ENCODE measurements around the gene SUFU.
"Not testable (repeated sequence)": the region's sequence is repeated elsewhere in the genome, so short reads cannot be mapped to it uniquely, and the experiment has no call there.

SUFU gene

DNA sequence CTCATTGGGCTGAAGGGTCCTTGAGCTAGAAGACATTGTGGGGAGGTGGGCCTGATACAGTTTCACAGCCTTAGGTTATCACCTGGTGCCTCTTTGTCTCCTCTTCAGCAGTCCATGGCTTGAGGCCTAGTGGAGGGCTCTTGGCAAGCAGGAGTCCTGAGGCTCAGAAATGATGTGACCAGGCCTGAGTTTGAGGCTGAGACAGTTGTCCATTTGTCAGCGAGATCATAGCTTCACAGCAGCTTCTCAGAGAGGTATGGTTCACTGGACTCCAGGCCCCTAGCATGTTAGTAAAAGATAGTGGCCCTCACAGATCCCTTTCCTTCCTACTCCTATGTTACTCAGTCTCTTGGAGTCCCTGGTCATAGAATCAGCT is 19.1 kb downstream of the SUFU start:
- Mint-ChIP-seq H3K36me3 (ENCODE audit: low read depth) (peaks cover 45% of the 10 kb centered on the region), H3K27ac (peak overlapping the region in 1 of 3 experiments; percentile 22), H3K9me3 (no peaks in the 10 kb centered on the region), H3K27me3 (ENCODE audit: low read depth) (no peaks in the 10 kb centered on the region), H3K4me3 (no peak overlapping the region), H3K4me1 (peaks cover 46% of the 10 kb centered on the region)
- TF ChIP-seq, protein P1, sequence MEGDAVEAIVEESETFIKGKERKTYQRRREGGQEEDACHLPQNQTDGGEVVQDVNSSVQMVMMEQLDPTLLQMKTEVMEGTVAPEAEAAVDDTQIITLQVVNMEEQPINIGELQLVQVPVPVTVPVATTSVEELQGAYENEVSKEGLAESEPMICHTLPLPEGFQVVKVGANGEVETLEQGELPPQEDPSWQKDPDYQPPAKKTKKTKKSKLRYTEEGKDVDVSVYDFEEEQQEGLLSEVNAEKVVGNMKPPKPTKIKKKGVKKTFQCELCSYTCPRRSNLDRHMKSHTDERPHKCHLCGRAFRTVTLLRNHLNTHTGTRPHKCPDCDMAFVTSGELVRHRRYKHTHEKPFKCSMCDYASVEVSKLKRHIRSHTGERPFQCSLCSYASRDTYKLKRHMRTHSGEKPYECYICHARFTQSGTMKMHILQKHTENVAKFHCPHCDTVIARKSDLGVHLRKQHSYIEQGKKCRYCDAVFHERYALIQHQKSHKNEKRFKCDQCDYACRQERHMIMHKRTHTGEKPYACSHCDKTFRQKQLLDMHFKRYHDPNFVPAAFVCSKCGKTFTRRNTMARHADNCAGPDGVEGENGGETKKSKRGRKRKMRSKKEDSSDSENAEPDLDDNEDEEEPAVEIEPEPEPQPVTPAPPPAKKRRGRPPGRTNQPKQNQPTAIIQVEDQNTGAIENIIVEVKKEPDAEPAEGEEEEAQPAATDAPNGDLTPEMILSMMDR (IDR thresholded peaks at IDR 0.05; ENCODE audit: unreplicated experiment in 3 of 3), result no peak

DNA sequence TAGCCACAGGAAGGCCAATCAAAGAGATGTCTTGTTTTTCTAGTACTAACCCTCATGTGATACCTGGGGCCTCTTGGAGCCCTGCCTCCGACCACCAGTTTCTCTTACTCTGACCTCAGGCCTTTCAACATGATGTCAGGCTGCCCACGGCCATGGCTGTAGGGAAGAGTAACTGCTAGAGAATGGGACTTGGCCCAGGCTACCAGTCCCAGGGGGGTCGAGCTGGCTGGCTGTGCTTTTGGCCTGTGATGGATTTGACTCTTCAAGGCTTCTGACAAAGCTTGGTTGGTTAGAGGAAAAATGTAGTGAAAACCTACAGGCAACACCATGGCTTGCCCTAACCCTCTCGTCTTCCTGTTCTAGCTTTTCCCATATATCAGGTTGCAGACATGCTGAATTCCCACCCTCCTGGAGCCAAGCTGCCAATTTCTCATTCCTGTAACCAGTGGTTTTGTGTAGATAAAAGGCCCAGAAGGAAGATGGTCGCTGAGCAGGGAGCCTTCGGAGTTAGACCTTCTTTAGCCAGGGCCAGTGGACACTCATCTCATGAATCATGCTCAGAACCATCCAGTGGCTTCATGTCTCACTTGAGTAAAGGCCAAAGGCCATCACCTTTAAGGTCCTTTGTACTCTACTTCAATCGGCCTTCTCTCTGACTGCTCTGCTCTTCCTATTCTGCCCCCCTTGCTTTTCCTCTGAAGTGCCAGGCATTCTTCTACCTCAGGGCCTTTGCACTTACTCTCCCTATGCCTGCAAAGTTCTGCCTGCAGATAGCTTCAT is 19.7 kb downstream of the SUFU start:
- H3K27ac Mint-ChIP-seq, result peak overlapping the region; percentile 21 to 58 (median 57)
- H3K36me3 Mint-ChIP-seq (ENCODE audit: low read depth), result peaks cover 46% of the 10 kb centered on the region
- peaks cover 47% of the 10 kb centered on the region for H3K4me1 Mint-ChIP-seq
- no peaks in the 10 kb centered on the region for H3K9me3 Mint-ChIP-seq
- no peak overlapping the region for H3K4me3 Mint-ChIP-seq
- TF ChIP-seq, protein P1 (IDR thresholded peaks at IDR 0.05; ENCODE audit: unreplicated experiment in 3 of 3), result no peak
- H3K27me3 Mint-ChIP-seq (ENCODE audit: low read depth), result no peaks in the 10 kb centered on the region

DNA sequence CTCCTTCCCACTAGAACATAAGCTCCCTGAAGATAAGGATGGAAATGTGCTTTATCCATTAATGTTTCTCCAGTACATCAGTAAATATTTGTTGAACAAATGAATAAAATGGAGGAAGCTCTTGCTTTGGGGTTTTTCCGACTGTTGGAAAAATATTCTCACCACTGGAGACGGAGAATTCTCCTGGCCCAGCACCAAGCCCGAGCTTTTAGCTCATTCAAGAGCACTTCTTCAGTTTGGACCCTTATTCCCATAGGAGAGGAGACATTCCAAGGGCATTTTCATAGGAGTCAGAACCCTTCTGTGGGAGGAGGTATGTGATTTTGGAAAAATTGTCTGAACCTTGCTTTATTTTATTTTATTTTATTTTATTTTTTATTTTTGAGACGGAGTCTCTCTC is 21.0 kb downstream of the SUFU start:
- Mint-ChIP-seq H3K9me3 (no peaks in the 10 kb centered on the region), H3K27me3 (ENCODE audit: low read depth) (no peaks in the 10 kb centered on the region), H3K4me1 (peaks cover 47% of the 10 kb centered on the region), H3K36me3 (ENCODE audit: low read depth) (peaks cover 46% of the 10 kb centered on the region), H3K4me3 (no peak overlapping the region), H3K27ac (peak overlapping the region in 2 of 3 experiments; percentile 38 to 73)
- TF ChIP-seq, protein P1 (IDR thresholded peaks at IDR 0.05; ENCODE audit: unreplicated experiment in 3 of 3), result no peak

DNA sequence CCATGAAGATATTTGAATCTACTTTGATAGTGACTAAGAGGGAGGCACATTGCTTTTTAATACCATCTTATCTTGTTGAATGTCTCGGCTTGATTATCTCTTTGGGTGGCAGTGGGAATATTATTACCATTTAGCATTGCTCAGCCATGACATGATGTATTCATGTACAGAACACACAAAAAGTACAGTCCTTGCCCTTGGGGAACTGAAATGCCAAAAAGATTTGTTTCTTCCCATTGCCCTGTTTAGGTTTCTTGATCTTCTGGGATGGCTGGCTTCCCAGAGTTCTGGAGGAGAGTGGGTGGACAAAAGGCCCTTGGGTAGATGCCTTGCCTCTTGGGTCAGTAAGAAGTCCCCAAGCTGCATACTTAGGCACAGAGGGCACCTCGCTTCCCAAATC is 23.8 kb downstream of the SUFU start:
- no peak overlapping the region for H3K4me3 Mint-ChIP-seq
- peak overlapping the region; percentile 23 to 62 (median 51) for H3K27ac Mint-ChIP-seq
- TF ChIP-seq, protein P1 (IDR thresholded peaks at IDR 0.05; ENCODE audit: unreplicated experiment in 3 of 3), result no peak
- H3K36me3 Mint-ChIP-seq (ENCODE audit: low read depth), result peaks cover 32% of the 10 kb centered on the region
- no peaks in the 10 kb centered on the region for H3K9me3 Mint-ChIP-seq
- no peaks in the 10 kb centered on the region for H3K27me3 Mint-ChIP-seq (ENCODE audit: low read depth)
- peaks cover 24% of the 10 kb centered on the region for H3K4me1 Mint-ChIP-seq

DNA sequence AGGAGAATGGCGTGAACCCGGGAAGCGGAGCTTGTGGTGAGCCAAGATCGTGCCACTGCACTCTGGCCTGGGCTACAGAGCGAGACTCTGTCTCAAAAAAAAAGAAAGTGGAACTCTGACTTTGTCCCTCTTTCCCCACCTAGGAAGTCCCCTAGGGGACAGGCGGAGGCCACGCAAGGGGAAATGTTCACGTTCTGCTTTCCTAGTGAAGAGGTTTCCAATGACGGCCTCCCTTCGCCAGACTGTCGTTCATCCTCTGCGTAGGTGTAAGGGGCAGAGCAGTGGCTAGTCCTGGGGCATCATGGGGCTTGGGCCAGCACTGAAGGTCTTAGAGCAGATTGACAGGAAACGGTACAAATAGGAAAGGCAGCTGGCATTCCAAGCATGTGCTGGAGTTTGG is 30.6 kb downstream of the SUFU start:
- Mint-ChIP-seq H3K4me3 (no peak overlapping the region), H3K36me3 (ENCODE audit: low read depth) (peaks cover 31% of the 10 kb centered on the region)
- TF ChIP-seq, protein P1 (IDR thresholded peaks at IDR 0.05; ENCODE audit: unreplicated experiment in 3 of 3), result no peak

DNA sequence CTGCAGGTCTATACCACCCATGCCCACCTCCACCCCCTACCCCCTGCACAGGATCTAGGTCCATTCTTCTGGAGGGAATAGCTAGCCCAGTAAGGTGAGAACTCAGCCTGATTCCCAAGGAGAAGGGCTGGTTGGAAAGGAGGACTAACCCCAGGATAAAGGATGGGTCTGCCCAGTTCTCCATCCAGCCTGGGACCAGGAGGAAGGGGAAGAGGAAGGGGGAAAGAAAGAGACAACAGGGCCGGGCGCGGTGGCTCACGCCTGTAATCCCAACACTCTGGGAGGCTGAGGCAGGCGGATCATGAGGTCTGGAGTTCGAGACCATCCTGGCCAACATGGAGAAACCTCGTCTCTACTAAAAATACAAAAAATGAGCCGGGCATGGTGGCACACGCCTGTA is 31.2 kb downstream of the SUFU start:
- not testable (repeated sequence) for H3K4me1 Mint-ChIP-seq; H3K27ac Mint-ChIP-seq; H3K27me3 Mint-ChIP-seq (ENCODE audit: low read depth); H3K9me3 Mint-ChIP-seq; H3K4me3 Mint-ChIP-seq
- peaks cover 31% of the 10 kb centered on the region for H3K36me3 Mint-ChIP-seq (ENCODE audit: low read depth)

More for the DNA sequence above, 30.6 kb downstream of the SUFU start:
- Mint-ChIP-seq H3K27ac (no peak overlapping the region), H3K9me3 (no peaks in the 10 kb centered on the region), H3K4me1 (no peaks in the 10 kb centered on the region), H3K27me3 (ENCODE audit: low read depth) (no peaks in the 10 kb centered on the region)

Data from nephron (organoid).